GM10266 (cell line): ENCODE measurements around the gene RPUSD3.

Source experiments
- DNase-seq: peaks from one replicate; pipeline ENCODE4 v3.0.0; 2012; ENCODE audit errors: extremely low spot score
- TF ChIP-seq, protein P1 (sequence below): IDR thresholded peaks from 2 replicates; pipeline ENCODE4 v1.5.1; 2012; ENCODE audit warnings: mild to moderate bottlenecking, low read depth; ENCODE audit not compliant: control insufficient read depth, insufficient read depth; ENCODE audit errors: missing control alignments

RPUSD3 gene

DNA sequence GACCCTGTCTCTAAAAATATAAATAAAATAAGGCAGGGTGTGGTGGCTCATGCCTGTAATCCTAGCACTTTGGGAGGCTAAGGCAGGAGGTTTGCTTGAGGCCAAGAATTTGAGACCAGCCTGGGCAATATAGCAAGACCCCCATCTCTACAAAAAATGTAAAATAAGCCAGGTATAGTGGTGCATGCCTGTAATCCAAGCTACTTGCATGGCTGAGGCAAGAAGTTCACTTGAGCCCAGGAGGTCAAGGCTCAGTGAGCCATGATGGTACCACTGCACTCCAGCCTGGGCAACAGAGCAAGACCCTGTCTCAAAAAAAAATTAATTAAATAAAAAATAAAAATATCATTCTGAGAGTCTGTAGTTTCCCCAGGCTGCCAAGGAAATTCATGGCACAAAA, 42.5 kb upstream of the RPUSD3 start:
- TF ChIP-seq, protein P1, sequence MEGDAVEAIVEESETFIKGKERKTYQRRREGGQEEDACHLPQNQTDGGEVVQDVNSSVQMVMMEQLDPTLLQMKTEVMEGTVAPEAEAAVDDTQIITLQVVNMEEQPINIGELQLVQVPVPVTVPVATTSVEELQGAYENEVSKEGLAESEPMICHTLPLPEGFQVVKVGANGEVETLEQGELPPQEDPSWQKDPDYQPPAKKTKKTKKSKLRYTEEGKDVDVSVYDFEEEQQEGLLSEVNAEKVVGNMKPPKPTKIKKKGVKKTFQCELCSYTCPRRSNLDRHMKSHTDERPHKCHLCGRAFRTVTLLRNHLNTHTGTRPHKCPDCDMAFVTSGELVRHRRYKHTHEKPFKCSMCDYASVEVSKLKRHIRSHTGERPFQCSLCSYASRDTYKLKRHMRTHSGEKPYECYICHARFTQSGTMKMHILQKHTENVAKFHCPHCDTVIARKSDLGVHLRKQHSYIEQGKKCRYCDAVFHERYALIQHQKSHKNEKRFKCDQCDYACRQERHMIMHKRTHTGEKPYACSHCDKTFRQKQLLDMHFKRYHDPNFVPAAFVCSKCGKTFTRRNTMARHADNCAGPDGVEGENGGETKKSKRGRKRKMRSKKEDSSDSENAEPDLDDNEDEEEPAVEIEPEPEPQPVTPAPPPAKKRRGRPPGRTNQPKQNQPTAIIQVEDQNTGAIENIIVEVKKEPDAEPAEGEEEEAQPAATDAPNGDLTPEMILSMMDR: no peak
- DNase-seq: no peak

DNA sequence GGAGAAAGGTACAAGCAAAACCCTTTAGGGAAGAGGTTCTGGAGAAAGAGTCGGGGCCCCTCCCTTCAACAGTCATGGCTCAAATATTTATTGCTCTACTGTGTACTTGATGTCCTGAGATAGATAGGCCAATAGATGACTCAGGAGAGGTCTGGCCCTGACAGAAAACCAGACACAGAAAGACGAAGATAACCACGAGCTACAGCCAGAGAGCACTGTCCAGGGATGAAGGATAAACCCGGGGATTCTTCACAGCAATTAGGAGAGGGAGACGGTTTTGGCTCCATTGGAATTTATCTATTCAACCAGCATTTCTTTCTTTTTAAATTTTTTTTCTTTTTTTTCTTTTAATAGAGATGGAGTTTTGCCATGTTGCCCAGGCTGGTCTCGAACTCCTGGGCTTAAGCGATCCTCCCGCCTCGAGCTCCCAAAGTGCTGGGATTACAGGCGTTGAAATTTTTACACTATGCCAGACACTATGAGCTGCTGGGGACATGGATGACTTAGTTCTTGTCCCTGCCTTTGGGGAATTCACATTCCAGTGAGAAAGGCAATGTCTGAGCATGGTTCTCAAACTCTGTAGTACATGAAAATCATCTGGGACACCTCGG, 40.9 kb upstream of the RPUSD3 start:
- TF ChIP-seq, protein P1: no peak
- DNase-seq: no peak

DNA sequence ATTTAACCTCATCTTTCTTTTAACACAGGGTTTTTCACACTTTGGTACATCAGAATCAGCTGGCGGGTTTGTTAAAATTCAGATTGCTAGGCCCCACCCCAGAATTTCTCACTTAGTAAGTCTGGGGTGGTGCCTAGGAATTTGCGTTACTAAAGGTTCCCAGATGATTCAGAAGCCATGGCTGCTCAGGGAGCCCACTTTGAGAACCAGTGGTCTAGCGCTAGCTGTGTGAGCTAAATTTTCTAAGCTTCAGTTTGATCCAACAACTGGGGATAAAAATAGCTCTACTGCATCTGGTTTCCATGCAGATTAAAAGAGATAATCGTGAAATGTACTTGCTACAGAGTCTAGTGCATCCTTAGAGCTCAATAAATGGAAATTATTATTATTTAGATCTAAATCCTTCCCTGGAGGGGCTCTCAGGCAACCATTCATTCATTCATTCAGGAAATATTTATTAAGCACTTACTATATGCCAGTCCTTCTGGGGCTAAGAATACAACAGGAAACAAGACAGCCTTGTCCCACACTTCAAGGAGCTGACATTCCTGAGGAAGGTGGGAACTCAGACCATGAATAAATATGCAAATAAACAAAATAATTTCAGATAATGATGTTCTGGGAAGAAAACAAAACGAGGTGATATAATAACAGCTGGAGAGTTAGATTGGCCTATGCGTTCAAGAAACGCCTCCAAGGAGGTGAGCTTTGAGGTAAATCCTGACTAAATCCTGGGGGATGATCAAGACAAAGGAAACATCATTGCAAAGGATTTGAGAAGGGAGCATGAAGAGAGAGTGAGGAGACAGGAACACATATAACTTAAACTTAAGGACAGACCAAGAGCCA, 40.1 kb upstream of the RPUSD3 start:
- DNase-seq: no peak
- TF ChIP-seq, protein P1: no peak

DNA sequence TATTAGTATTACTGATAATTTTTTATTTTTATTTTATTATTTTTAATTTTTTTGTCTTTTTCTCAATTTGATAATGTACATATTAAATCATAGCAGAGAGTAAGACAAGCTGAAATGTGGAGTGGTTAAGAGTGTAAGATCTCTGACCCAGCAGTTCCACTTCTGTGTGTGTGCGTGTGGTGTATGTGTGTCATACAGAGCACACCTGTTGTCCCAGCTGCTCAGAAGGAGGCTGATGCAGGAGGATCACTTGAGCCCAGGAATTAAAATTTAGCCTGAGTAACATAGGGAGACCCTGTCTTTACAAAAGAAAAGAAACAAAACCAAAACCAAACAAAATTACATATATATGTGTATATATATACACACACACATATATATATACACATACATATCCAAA, 37.6 kb upstream of the RPUSD3 start:
- TF ChIP-seq, protein P1: no peak
- no peak for DNase-seq

DNA sequence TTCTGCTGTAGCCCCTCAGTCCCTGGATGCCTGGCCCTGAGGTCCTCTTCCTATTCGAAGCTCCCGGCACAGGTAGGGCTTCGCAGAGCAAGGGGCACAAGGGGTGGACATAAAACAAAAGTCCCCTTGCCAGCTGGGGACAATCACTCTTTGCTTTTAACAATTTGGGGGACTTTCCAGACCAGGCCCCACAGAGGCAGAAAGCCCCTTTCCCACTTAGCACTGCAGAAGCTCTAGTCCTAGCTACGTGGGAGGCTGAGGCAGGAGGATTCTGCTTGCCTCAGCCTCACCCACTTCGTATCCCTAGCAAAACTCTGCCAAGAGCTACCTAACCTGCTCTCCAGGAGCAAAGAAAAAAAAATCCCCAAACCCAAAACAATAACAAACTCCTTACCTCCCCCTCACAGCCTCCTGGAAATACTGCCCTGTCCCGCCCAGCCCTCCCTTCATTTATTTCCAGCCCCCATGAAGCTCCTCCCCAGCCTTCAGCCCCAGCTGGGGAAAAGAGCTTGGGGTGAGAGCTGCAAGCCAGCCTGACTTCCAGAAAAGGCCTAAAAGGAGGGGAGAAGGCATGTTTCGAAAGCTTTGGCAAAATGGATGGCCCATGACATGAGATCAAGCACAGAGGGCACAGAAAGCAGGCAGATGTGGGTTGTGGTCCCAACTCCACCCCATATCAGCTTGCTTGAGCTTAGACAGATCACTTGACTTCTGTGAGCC, 36.2 kb upstream of the RPUSD3 start, which contains the start of gene CIDEC:
Gene CIDEC (minus strand): TSS at position 424 of the 720 bp plus-strand sequence. CDS start 1,767 bp downstream, outside the sequence.
- TF ChIP-seq, protein P1: no peak
- peak; percentile 56 for DNase-seq

DNA sequence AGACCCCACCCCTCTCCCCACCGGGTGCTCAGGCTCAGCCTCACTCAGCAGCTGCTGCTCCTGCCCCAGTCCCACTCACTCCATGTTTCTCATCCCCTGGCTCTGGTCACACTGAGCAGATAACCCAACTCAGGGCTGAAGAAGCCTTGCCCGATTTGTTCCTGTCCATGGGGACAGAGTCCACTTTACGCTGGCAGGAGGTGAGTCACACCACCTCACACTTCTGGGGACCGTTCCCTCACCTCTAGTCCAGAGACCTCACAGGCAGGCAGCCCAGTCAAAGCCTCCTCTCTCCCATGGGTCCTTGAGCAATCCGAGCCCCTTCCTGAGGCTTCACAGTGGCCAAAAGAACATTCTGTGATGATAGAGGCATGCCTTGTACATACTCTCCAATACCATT, 34.9 kb upstream of the RPUSD3 start:
- TF ChIP-seq, protein P1: no peak
- DNase-seq: no peak
